ENCODE measurements around the gene CUZD1.

The CUZD1 gene

DNA sequence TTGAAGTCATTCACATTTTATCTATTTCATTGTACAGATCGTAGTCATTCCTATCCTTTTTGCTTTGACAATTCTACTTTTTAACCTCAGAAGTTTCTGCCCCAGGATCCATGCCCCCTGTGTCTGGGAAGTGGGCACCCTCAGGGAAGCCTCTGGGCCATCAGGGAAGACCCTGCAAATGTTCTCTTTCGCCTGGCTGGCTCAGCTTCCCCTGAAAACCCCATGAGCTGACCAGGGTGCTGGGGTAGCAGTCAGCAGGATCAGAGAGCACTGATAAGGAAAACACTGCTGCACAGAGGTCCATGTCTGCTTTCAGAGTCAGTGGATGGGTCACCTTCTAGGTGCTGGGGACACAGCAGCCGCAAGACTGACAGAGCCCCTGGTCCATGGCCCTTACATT lies 23.8 kb downstream of the CUZD1 start:
- in situ Hi-C loops (cut with MboI; ENCODE audit: low pct_unique_long_range_greater_than_20kb, low sequenced_read_pairs, unreplicated experiment), result no loop called here
- TF ChIP-seq, protein P1, sequence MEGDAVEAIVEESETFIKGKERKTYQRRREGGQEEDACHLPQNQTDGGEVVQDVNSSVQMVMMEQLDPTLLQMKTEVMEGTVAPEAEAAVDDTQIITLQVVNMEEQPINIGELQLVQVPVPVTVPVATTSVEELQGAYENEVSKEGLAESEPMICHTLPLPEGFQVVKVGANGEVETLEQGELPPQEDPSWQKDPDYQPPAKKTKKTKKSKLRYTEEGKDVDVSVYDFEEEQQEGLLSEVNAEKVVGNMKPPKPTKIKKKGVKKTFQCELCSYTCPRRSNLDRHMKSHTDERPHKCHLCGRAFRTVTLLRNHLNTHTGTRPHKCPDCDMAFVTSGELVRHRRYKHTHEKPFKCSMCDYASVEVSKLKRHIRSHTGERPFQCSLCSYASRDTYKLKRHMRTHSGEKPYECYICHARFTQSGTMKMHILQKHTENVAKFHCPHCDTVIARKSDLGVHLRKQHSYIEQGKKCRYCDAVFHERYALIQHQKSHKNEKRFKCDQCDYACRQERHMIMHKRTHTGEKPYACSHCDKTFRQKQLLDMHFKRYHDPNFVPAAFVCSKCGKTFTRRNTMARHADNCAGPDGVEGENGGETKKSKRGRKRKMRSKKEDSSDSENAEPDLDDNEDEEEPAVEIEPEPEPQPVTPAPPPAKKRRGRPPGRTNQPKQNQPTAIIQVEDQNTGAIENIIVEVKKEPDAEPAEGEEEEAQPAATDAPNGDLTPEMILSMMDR (IDR thresholded peaks at IDR 0.05; ENCODE audit: extremely low read depth, insufficient read depth, missing control alignments), result no peak
- no peak for DNase-seq (ENCODE audit: low spot score)

DNA sequence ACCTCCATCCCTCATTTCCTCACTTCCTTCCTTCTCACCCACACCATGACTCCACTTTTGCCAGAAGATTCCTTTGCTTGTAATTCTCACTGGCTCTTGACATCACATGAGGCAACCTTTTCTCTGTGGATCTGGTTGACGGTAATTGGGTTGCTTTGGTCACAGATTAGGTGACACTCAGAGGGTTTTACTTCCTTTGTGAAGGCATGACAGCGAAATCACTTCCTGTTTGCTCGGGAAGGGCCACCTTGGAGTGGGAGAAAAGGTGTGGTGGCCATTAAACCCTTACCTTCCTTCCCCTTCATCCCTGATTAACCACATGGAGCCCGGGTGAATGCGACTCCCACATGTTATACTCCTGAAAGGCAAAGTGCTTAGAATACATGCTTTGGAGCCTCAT lies 30.2 kb downstream of the CUZD1 start:
- TF ChIP-seq, protein P1 (IDR thresholded peaks at IDR 0.05; ENCODE audit: extremely low read depth, insufficient read depth, missing control alignments), result no peak
- DNase-seq (ENCODE audit: low spot score), result no peak
- in situ Hi-C loops (cut with MboI; ENCODE audit: low pct_unique_long_range_greater_than_20kb, low sequenced_read_pairs, unreplicated experiment), result no loop called here

DNA sequence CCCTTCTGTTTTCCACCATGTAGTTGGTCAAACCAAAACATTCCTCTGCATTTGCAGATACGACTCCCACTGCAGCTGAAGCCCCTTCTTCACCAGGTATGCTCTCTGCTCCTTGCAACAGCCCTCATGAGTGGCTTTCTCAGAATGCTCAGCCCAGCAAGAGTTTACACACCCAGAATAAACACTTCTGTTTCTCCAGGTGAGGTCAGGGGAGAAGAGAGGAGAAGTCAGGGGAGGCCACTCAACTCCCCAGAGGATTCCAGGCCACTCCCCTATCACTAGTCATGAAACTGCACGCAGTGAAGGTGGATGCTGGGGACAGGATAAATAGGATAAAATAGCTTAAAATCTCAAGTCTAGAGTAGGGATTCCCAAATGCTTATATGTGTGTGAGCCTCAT lies 31.2 kb downstream of the CUZD1 start:
- in situ Hi-C loops (cut with MboI; ENCODE audit: low pct_unique_long_range_greater_than_20kb, low sequenced_read_pairs, unreplicated experiment), result no loop called here
- TF ChIP-seq, protein P1 (IDR thresholded peaks at IDR 0.05; ENCODE audit: extremely low read depth, insufficient read depth, missing control alignments), result no peak

DNA sequence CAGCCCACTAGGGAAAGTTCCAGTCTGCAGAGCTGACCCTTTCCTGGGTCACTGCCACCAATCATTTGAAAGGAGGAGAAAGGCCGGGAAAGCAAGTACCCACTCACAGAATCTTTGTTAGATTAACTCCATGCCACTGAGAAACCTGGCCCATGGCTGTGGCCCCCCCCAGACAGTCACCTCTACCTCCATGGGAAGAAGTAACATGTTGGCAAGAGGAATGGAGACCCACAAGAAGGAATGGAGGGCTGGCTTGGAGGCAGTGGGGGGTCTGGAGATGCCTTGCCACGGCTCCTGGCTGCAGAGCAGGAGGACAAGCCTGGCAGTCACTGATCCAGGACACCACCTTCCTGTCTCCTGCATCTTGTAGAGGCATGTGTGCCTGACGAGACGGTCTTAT lies 32.9 kb downstream of the CUZD1 start:
- in situ Hi-C loops (cut with MboI; ENCODE audit: low pct_unique_long_range_greater_than_20kb, low sequenced_read_pairs, unreplicated experiment), result no loop called here
- TF ChIP-seq, protein P1 (IDR thresholded peaks at IDR 0.05; ENCODE audit: extremely low read depth, insufficient read depth, missing control alignments), result no peak
- no peak for DNase-seq (ENCODE audit: low spot score)

More for the DNA sequence above, 31.2 kb downstream of the CUZD1 start:
- no peak for DNase-seq (ENCODE audit: low spot score)

DNA sequence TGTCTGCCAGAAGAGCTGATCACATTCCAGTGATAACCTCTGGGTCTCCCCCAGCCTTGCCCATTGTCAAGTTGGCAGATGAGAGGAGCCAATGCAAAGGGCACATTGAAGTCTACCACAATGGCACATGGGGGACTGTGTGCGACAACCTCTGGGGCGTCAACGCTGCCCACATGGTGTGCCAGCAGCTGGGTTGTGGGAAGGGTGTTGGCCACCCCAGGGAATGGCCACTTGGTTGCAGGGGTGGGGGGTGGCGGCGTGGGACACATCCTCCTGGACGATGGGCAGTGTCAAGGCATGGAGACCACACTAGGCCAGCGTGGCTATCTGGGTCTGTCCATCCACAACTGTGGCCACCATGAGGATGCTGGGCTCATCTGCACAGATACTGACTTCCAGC lies 43.4 kb downstream of the CUZD1 start:
- in situ Hi-C loops (cut with MboI; ENCODE audit: low pct_unique_long_range_greater_than_20kb, low sequenced_read_pairs, unreplicated experiment), result no loop called here

DNA sequence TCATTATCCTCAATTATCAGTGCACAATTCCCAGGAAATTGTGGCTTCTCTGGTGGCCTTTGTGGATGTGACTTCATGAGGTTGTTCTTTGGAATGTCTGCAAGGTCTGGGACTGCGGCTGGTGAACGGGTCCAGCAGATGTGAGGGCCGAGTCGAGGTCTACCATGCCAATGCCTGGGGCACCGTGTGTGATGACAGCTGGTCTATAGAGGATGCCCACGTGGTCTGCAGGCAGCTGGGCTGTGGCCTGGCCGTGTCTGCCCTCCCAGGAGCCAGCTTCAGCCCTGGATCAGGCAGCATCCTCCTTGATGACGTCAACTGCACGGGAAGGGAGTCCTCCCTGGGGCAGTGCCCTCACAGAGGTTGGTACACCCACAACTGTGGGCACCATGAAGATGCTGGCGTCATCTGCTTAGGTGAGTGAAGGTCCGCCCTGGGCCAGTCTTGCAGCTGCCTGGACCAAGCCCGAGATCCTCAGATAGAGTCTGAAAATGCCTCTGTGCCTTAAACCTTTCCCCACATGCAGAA lies 46.9 kb downstream of the CUZD1 start:
- in situ Hi-C loops (cut with MboI; ENCODE audit: low pct_unique_long_range_greater_than_20kb, low sequenced_read_pairs, unreplicated experiment), result no loop called here
- no peak for DNase-seq (ENCODE audit: low spot score)
- TF ChIP-seq, protein P1 (IDR thresholded peaks at IDR 0.05; ENCODE audit: extremely low read depth, insufficient read depth, missing control alignments), result no peak

More for the DNA sequence above, 43.4 kb downstream of the CUZD1 start:
- no peak for DNase-seq (ENCODE audit: low spot score)
- TF ChIP-seq, protein P1 (IDR thresholded peaks at IDR 0.05; ENCODE audit: extremely low read depth, insufficient read depth, missing control alignments), result no peak

DNA sequence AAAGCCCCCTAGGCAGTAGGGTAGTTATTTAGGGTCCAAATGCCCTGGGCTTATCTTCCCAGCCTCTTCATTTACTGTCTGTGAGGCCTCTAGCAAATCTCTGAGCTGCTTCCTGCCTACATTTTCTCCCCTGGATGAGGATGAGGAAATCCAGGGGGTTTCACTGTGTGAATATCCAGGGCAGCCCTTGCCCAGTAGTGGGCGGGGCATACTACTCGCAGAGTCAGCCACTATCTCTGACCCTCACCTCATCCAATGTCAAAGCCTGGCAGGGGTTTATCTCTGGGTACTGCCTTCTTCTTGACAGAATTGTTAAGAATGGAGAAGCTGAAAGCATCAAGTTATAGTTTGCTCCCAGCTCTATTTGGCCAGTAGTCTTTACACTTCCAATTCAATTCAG lies 48.9 kb downstream of the CUZD1 start:
- in situ Hi-C loops (cut with MboI; ENCODE audit: low pct_unique_long_range_greater_than_20kb, low sequenced_read_pairs, unreplicated experiment), result no loop called here
- no peak for DNase-seq (ENCODE audit: low spot score)
- TF ChIP-seq, protein P1 (IDR thresholded peaks at IDR 0.05; ENCODE audit: extremely low read depth, insufficient read depth, missing control alignments), result no peak

Measured in GM13977 (cell line).